ENCODE data around the gene LRWD1. TPM values are rescaled to one million over a fixed set of nuclear protein-coding genes. Genes with fewer than 3 reads are reported as not detected.

LRWD1 gene
- polyA plus RNA-seq, 4 donors: 15.9 to 26.0 (median 23.3) TPM

Other genes with a start within 250 kb of the LRWD1 start
- gene SH2B2, start 178.1 kb upstream of the LRWD1 start, polyA plus RNA-seq (ENCODE audit: insufficient read length in 4 of 4): 1 to 10 TPM; 3.4 to 6.0 (median 4.9) TPM
- gene SPDYE6, start 108.5 kb upstream of the LRWD1 start, polyA plus RNA-seq (ENCODE audit: insufficient read length in 4 of 4): 10 to 100 TPM in 1 of 4 donors, 1 to 10 TPM in 1, under 1 TPM in 2; 0.65 to 10.2 (median 3.7) TPM
- gene PRKRIP1, start 68.6 kb upstream of the LRWD1 start, polyA plus RNA-seq (ENCODE audit: insufficient read length in 4 of 4): 10 to 100 TPM; 30.2 to 46.9 (median 38.6) TPM
- gene ORAI2, start 31.4 kb upstream of the LRWD1 start, polyA plus RNA-seq (ENCODE audit: insufficient read length in 4 of 4): 10 to 100 TPM; 16.7 to 28.7 (median 22.5) TPM
- 10 to 100 TPM; 10.3 to 16.7 (median 14.6) TPM for gene ALKBH4, start 121 bp upstream of the LRWD1 start, polyA plus RNA-seq (ENCODE audit: insufficient read length in 4 of 4)
- gene POLR2J, start 13.9 kb downstream of the LRWD1 start, polyA plus RNA-seq (ENCODE audit: insufficient read length in 4 of 4): 10 to 100 TPM; 25.8 to 52.0 (median 34.5) TPM
- 10 to 100 TPM in 3 of 4 donors, 1 to 10 TPM in 1; 6.8 to 19.5 (median 14.9) TPM for gene RASA4B, start 52.8 kb downstream of the LRWD1 start, polyA plus RNA-seq (ENCODE audit: insufficient read length in 4 of 4)
- gene UPK3BL2, start 78.7 kb downstream of the LRWD1 start, polyA plus RNA-seq (ENCODE audit: insufficient read length in 4 of 4): 10 to 100 TPM in 2 of 4 donors, 1 to 10 TPM in 2; 2.5 to 26.8 (median 13.9) TPM
- gene SPDYE2, start 86.2 kb downstream of the LRWD1 start, polyA plus RNA-seq (ENCODE audit: insufficient read length in 4 of 4): 10 to 100 TPM in 1 of 4 donors, 1 to 10 TPM in 2, under 1 TPM in 1; 0.93 to 10.5 (median 5.3) TPM
- gene POLR2J3, start 107.6 kb downstream of the LRWD1 start, polyA plus RNA-seq (ENCODE audit: insufficient read length in 4 of 4): 10 to 100 TPM; 54.8 to 94.5 (median 74.6) TPM
- gene RASA4, start 151.8 kb downstream of the LRWD1 start, polyA plus RNA-seq (ENCODE audit: insufficient read length in 4 of 4): 10 to 100 TPM; 21.3 to 69.9 (median 49.1) TPM
- 10 to 100 TPM in 3 of 4 donors, 1 to 10 TPM in 1; 8.6 to 34.8 (median 16.1) TPM for gene UPK3BL1, start 177.8 kb downstream of the LRWD1 start, polyA plus RNA-seq (ENCODE audit: insufficient read length in 4 of 4)
- gene SPDYE2B, start 185.3 kb downstream of the LRWD1 start, polyA plus RNA-seq (ENCODE audit: insufficient read length in 4 of 4): 1 to 10 TPM in 2 of 4 donors, under 1 TPM in 2; 0.60 to 3.6 (median 2.0) TPM
- 1 to 10 TPM in 3 of 4 donors, under 1 TPM in 1; 0.59 to 5.3 (median 2.9) TPM for gene POLR2J2, start 206.7 kb downstream of the LRWD1 start, polyA plus RNA-seq (ENCODE audit: insufficient read length in 4 of 4)